Subcutaneous adipose tissue (tissue), 4 donors: Measurements from ENCODE around the gene TCN2. TPM values are rescaled to one million over a fixed set of nuclear protein-coding genes. Genes with fewer than 3 reads are reported as not detected.

Experiments
- total RNA-seq, 4 donors: library from RNA; depleted of rRNA; stranded (reverse); fragments of >200 nt; gene quantifications; one replicate each; pipeline ENCODE4 v1.1.0, GENCODE V29; 2016
- TF ChIP-seq, protein P1 (sequence below): fragments of 450-650 bp; IDR thresholded peaks from one replicate; pipeline ENCODE4 v1.5.1; 2016; ENCODE audit warnings: low read depth, mild to moderate bottlenecking, control low read depth, antibody characterized with exemption, moderate library complexity

The TCN2 gene
- total RNA-seq, 4 donors from 2014 or later, result 50.9 to 142 (median 59.0) TPM

DNA sequence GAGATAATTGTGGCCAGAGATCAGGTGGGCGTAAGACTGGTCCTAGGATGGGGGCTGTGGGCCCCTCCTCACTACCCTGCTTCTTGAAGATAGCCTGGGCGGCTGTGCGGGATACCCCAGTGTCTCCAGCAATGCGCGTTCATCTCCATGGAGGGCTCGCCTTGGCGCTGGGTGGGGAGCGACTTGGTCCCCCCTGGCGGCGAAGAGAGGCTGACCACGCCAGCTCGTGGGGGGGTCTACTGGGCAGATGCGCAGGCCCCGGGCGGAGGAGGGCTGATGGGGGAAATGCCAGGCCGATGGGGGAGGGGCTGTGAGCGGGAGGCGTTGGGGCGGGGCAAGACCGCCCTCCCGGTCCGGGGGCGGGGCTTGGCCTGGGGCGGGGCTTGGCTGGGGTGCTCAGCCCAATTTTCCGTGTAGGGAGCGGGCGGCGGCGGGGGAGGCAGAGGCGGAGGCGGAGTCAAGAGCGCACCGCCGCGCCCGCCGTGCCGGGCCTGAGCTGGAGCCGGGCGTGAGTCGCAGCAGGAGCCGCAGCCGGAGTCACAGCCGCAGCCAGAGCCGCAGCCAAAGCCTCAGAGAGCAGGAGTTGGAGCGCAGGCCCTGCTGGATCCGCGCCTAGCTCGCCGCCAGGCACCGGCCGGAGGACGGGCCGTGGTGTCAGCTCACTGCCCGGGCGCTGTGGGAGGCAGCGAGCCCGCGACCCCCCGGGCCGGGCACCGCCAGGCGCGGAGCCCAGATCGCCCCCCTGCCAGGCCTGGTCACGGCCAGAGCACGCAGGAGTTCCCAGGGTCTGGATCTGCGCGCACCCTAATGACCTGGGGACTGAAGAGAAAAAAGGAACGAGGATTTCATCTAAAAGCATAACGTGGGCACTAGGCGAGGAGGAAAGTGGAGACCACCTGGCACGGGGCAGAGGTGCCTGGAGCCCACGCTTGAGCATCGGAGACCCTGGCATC is 28.6 kb downstream of the TCN2 start, which contains the start of gene SLC35E4:
SLC35E4 (plus strand) TSS at position 509 of the 953 bp plus-strand sequence. CDS start 670 bp downstream, outside the sequence.
- TF ChIP-seq, protein P1, sequence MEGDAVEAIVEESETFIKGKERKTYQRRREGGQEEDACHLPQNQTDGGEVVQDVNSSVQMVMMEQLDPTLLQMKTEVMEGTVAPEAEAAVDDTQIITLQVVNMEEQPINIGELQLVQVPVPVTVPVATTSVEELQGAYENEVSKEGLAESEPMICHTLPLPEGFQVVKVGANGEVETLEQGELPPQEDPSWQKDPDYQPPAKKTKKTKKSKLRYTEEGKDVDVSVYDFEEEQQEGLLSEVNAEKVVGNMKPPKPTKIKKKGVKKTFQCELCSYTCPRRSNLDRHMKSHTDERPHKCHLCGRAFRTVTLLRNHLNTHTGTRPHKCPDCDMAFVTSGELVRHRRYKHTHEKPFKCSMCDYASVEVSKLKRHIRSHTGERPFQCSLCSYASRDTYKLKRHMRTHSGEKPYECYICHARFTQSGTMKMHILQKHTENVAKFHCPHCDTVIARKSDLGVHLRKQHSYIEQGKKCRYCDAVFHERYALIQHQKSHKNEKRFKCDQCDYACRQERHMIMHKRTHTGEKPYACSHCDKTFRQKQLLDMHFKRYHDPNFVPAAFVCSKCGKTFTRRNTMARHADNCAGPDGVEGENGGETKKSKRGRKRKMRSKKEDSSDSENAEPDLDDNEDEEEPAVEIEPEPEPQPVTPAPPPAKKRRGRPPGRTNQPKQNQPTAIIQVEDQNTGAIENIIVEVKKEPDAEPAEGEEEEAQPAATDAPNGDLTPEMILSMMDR, result no peak

DNA sequence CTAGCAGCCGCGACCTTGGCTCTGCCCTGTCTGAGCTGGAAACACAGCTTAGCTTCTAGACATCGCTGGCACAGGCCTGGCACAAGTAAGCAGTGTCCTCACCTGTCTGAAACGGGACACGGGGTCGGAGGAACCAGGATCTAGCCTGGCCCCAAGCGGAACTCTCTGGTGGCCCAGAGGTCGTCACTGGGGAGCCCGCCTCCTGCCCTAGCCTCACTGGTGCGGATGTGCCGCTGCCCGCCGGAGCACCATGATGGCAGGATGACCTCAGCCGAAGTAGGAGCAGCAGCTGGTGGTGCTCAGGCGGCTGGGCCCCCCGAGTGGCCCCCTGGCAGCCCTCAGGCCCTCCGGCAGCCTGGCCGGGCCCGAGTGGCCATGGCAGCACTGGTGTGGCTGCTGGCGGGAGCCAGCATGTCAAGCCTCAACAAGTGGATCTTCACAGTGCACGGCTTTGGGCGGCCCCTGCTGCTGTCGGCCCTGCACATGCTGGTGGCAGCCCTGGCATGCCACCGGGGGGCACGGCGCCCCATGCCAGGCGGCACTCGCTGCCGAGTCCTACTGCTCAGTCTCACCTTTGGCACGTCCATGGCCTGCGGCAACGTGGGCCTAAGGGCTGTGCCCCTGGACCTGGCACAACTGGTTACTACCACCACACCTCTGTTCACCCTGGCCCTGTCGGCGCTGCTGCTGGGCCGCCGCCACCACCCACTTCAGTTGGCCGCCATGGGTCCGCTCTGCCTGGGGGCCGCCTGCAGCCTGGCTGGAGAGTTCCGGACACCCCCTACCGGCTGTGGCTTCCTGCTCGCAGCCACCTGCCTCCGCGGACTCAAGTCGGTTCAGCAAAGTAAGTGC is 29.5 kb downstream of the TCN2 start:
- TF ChIP-seq, protein P1, result no peak

DNA sequence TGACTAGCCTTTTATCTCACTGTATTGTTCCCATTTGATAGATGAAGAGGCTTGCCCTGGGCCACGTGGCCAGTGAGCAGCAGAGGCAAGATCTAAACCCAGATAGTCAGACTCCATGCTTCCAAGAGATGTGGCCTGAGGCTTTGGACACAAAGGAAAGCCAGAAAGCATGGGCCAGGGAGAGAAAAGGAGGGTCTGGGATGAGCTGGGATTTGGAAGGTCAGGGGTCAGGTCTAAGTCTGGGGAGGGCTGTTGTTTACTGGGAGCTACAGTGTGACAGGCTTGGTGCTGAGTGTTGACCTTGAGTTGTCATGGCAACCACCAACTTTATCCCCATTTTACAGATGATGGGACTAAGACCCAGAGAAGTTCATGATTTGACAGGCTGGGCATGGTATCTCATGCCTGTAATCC is 30.7 kb downstream of the TCN2 start:
- TF ChIP-seq, protein P1, result no peak

DNA sequence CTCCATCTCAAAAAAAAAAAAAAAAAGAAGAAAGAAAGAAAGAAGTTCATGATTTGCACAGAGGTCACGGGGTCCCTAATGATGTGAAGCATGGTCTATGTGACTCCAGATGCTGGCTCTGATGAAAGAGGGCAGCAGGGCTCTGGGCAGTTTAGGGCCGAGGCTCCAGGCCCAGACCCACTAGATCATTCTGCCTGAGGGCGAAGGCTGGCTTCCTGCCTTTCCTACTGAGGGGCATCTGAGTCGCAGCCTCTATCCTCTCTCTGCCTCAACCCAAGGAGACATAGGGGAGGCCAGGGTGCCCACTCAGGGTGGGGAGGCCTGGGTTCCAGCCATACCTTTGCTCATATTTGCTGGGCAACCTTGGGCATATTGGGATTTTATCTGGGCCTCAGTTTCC is 33.4 kb downstream of the TCN2 start:
- TF ChIP-seq, protein P1, result no peak

DNA sequence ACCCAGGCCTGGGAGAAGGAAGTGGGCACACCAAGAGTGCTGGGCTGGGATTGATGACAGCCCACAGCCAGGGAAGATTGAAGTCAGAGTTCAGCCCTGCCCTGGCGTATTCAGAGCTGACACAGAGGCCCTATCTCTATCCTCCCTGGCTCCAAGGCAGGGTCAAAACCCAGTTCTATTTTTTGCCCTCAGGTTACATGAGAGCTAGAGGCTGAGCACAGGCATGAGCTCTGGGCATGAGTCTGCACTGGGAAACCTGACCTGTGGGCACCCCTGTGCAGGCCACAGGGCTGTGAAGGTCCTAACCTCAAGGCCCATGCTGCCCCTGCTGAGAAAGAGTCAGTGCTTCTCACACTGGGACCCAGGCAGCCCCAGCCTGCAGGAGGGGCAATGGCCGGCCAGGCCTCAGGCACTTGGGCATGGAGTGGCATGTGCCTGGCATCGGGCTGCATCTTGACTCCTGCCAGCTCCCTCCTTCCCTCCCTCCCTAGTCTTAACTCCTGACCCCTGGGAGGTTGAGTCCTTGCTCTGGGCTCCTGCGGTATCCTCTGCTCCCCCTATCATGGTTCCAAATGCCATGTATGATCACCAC is 34.0 kb downstream of the TCN2 start:
- TF ChIP-seq, protein P1, result no peak

DNA sequence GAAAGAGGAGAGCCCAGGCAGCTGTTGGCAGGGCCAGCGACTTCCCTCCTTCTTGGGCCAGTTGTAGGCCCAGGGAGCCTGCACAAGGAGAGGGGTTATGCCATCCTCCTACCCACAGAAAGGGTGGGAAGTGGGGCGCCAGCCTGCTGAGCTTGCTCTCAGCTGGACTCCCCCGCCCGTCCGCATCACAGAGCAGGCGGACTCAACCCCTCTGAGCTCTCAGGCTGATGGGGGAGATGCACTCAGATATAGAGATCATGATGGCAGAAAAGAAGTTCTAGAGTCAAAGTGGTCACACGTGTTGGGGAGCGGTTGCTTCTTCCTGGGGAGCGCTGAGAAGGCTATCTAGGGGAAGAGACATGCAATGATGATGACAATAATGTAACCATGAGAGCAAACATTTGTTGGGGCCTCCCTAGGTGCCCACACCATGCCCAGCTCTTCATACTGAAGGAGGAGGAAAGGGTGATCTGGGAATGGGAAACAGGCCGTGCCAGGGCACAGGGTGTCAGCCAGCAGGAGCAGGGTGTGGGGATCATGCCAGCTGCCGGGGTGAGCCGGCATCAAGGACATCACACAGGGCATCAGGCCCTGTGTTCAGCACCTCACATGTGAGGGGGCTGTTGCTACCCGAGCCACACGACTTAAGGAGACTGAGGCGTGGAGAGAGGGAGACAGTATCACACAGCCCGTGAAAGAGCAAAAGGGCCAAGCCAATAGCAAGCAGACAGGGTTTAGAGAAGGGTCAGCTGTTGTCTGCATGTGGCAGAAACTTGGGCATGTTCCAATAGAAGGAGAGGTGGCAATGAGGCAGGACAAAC is 36.3 kb downstream of the TCN2 start:
- TF ChIP-seq, protein P1, result no peak
